ENCODE results near the gene GRIN3B. TPM values are rescaled to one million over a fixed set of nuclear protein-coding genes. Genes with fewer than 3 reads are reported as not detected.

GRIN3B gene
- total and polyA plus RNA-seq, 9 of the 15 experiments (the other 6 are each of a cell fraction or from before 2014, with no cell fraction given), result 0.06 to 0.95 (median 0.19) TPM; not detected in 6

DNA sequence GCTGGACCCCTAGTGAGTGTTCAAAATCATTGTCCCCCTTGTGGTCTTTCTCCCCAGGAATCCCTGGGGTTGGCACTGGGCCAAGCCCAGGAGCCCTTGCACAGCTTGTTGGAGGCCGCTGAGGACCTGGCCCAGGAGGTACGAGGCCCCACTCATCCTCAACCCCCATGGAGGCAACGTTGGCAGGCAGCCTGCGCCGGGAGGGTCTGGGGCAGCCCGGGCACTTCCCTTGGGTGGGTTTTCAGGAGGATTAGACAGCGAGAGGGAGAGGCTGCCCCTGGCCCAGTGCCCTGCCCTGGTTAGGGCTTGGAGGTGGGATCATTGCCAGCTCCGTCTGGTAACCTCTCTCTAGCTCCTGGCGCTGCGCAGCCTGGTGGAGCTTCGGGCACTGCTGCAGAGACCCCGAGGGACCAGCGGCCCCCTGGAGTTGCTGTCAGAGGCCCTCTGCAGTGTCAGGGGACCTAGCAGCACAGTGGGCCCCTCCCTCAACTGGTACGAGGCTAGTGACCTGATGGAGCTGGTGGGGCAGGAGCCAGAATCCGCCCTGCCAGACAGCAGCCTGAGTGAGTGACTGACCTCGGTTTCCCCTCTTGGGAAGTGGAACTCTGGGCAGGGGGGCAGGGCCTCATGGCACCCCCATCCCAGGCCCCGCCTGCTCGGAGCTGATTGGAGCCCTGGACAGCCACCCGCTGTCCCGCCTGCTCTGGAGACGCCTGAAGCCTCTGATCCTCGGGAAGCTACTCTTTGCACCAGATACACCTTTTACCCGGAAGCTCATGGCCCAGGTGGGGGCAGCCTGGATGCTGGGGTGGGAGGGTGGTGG lies 42.7 kb downstream of the GRIN3B start:
- Histone ChIP-seq H4K20me1 (replicated peaks; ENCODE audit: control insufficient read depth, insufficient read depth, low read length) (no peaks in the 10 kb centered on the region), H3K4me2 (ENCODE audit: insufficient read depth, low read length) (peak overlapping the region; percentile 92), H3K4me3 (peak overlapping the region; percentile 55), H3K4me1 (replicated peaks in 1 of 2; ENCODE audit: control insufficient read depth in 2 of 2, insufficient read depth in 2 of 2, low read length in 2 of 2) (peaks cover 34 to 84% of the 10 kb centered on the region in 2 experiments), H3K9me1 (ENCODE audit: control insufficient read depth, insufficient read depth, low read length) (no peaks in the 10 kb centered on the region), H2AFZ (ENCODE audit: low read depth, low read length) (no peak overlapping the region), H3K9ac (ENCODE audit: insufficient read depth in 1 of 2, low read depth in 2 of 2, low read length in 2 of 2) (peak overlapping the region; percentile 64 to 91), H3K27ac (ENCODE audit: extremely low read depth, low read depth, low read length) (peak overlapping the region; percentile 72), H3K9me3 (replicated peaks; ENCODE audit: control insufficient read depth, insufficient read depth, low read depth, low read length) (no peaks in the 10 kb centered on the region), H3K79me2 (ENCODE audit: control insufficient read depth, insufficient read depth, low read length) (peaks cover 46% of the 10 kb centered on the region), H3K27me3 (ENCODE audit: control insufficient read depth in 2 of 2, insufficient read depth in 2 of 2, low read length in 2 of 2) (no peaks in the 10 kb centered on the region), H3K36me3 (ENCODE audit: control insufficient read depth, insufficient read depth, low read length) (peaks cover 48% of the 10 kb centered on the region; the same call in 2 of the 3 replicates)
- ATAC-seq (no peak), DNase-seq (ENCODE audit: extremely low read depth in 1 of 4, low spot score in 3 of 4) (peak in 1 of 4 experiments; percentile 48), FAIRE-seq (no peak)
- ChIA-PET POLR2A (interaction anchor here (0.6 to 11.0 kb wide), 5 partner anchors 13 to 476 kb away, joined by 3 to 176 read pairs (median 8); partner anchors contain the start of genes CNN2 and RNU6-2), CTCF (ENCODE audit: low intra/inter-chr PET ratio) (no interaction called here)
- intact Hi-C loops (cut with micrococcal nuclease), result loop anchor here (1.0 to 5.0 kb wide), 3 partner anchors 15 to 59 kb away; partner anchors contain the start of gene GPX4
- in situ Hi-C loops (cut with MboI), result no loop called here
- BruUV-seq (replicated peaks), result TSS peak; percentile 16
- 73% methylated on average over 16 of the region's 23 CpGs for WGBS (ENCODE audit: insufficient coverage, low coverage, missing lambda C conversion rate)
- TF ChIP-seq SMAD1 (IDR thresholded peaks at IDR 0.05; ENCODE audit: low read depth, low read length, partially characterized antibody) (peak; percentile 81), ZBTB17 (CRISPR knock-in tag; IDR thresholded peaks at IDR 0.05) (no peak), RBFOX2 (IDR thresholded peaks at IDR 0.05; ENCODE audit: low read depth, low read length) (0 out of 2 replicates have a peak, but pooled peaks have one; percentile 1), NFIC (IDR thresholded peaks at IDR 0.05) (peak; percentile 100), SRSF7 (optimal IDR thresholded peaks at IDR 0.05; ENCODE audit: low read depth, low read length) (no peak), E2F6 (IDR thresholded peaks at IDR 0.05; ENCODE audit: borderline replicate concordance in 1 of 2, extremely low read depth in 1 of 2, insufficient read depth in 1 of 2, insufficient read length in 1 of 2, low read depth in 1 of 2, low read length in 1 of 2, poor library complexity in 1 of 2, severe bottlenecking in 1 of 2) (peak in 1 of 2 experiments; percentile 19), NRF1 (conservative IDR thresholded peaks at IDR 0.05 in 1 of 2, IDR thresholded peaks at IDR 0.05 in 1 of 2) (no peak), AFF4 (CRISPR knock-in tag; IDR thresholded peaks at IDR 0.05) (0 out of 2 replicates have a peak, but pooled peaks have one; percentile 0), POLR2AphosphoS5 (IDR thresholded peaks at IDR 0.05; ENCODE audit: control insufficient read depth, insufficient read depth, low read depth, low read length) (0 out of 2 replicates have a peak, but pooled peaks have one; percentile 7), ZNF133 (CRISPR knock-in tag; IDR thresholded peaks at IDR 0.05) (no peak), ZNF766 (CRISPR knock-in tag; conservative IDR thresholded peaks at IDR 0.05) (no peak), NEUROD1 (IDR thresholded peaks at IDR 0.05; ENCODE audit: borderline replicate concordance, low read depth, low read length, partially characterized antibody) (no peak), U2AF2 (optimal IDR thresholded peaks at IDR 0.05; ENCODE audit: low read depth, low read length) (no peak)
- TF ChIP-seq, protein P1, sequence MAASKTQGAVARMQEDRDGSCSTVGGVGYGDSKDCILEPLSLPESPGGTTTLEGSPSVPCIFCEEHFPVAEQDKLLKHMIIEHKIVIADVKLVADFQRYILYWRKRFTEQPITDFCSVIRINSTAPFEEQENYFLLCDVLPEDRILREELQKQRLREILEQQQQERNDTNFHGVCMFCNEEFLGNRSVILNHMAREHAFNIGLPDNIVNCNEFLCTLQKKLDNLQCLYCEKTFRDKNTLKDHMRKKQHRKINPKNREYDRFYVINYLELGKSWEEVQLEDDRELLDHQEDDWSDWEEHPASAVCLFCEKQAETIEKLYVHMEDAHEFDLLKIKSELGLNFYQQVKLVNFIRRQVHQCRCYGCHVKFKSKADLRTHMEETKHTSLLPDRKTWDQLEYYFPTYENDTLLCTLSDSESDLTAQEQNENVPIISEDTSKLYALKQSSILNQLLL (CRISPR knock-in tag; IDR thresholded peaks at IDR 0.05; ENCODE audit: borderline replicate concordance), result no peak

Measured in K562 (cell line).